HepG2 (cell line): ENCODE results near the gene TM4SF4. TPM values are rescaled to one million over a fixed set of nuclear protein-coding genes. Genes with fewer than 3 reads are reported as not detected.

Experiments
- ATAC-seq: fragments of 200-7000 bp; cut with Tn5 transposase; 3 replicates; pipeline ENCODE4 v1.9.1; 2020; ENCODE audit warnings: mild to moderate bottlenecking, moderate library complexity
- BruUV-seq: library from RNA; stranded (reverse); fragments of 400-500 nt; replicated peaks from 2 replicates; lab custom pipeline; 2021; lab: Mats Ljungman, UMichigan
- CTCF ChIA-PET: fragments of 300-600 bp; formaldehyde crosslinking; extraction: SDS; loops from one replicate; lab custom pipeline; 2021; ENCODE audit warnings: low total read pairs, inconsistent platforms, low intra/inter-chr PET ratio; lab: Yijun Ruan, JAX
- POLR2A ChIA-PET: fragments of 350-600 bp; sonication (Branson Sonifier 250); formaldehyde crosslinking; loops from one replicate; lab custom pipeline; 2020; ENCODE audit warnings: antibody characterized with exemption, inconsistent platforms; lab: Yijun Ruan, JAX
- DNase-seq: peaks from one replicate; pipeline ENCODE4 v3.0.0-alpha.2; 2015; ENCODE audit warnings: low spot score
- FAIRE-seq: peaks from 3 replicates; lab custom pipeline; 2011; peaks lifted over from hg19 to GRCh38; lab: Jason Lieb, UNC
- H2AFZ ChIP-seq: one replicate; pipeline ENCODE4 v1.6.1; 2011; ENCODE audit warnings: low read length, inconsistent platforms
- H3K27ac ChIP-seq: fragments of 300-600 bp; 3 replicates; pipeline ENCODE4 v1.8.0; 2011; ENCODE audit warnings: mixed run types, mild to moderate bottlenecking, mixed read lengths, low read length, inconsistent platforms; ENCODE audit not compliant: insufficient read depth; ENCODE audit errors: extremely low read length
- H3K27me3 ChIP-seq, 2 experiments: fragments of 200-600 bp in 1 of 2; 2 replicates in 1 of 2; 3 replicates in 1 of 2; pipeline versions ENCODE4 v1.6.0 to v1.8.0; 2011; ENCODE audit warnings: low read length in 2 of 2, mild to moderate bottlenecking in 2 of 2, moderate library complexity in 2 of 2, inconsistent platforms in 1 of 2; ENCODE audit not compliant: insufficient read depth in 2 of 2, control insufficient read depth in 1 of 2
- H3K36me3 ChIP-seq, 2 experiments: fragments of 200-600 bp in 1 of 2; replicated peaks in 1 of 2; 2 replicates in 1 of 2; 3 replicates in 1 of 2; pipeline versions ENCODE4 v1.5.1 to v1.8.0; 2011; ENCODE audit warnings: low read length in 2 of 2, inconsistent platforms in 1 of 2; ENCODE audit not compliant: insufficient read depth in 2 of 2, control insufficient read depth in 1 of 2
- H3K4me1 ChIP-seq: 2 replicates; pipeline ENCODE4 v1.5.1; 2012; ENCODE audit warnings: low read length, inconsistent platforms; ENCODE audit not compliant: insufficient read depth
- H3K4me2 ChIP-seq: 2 replicates; pipeline ENCODE4 v1.6.0; 2011; ENCODE audit warnings: low read depth, low read length, inconsistent platforms
- H3K4me3 ChIP-seq, 3 experiments: fragments of 200-600 bp in 1 of 3; sonication (generic), shearing (Covaris generic) in 1 of 3; replicated peaks in 1 of 3; 2 replicates each; pipeline ENCODE4 v1.5.1; 2011 to 2016; ENCODE audit warnings: low read length in 3 of 3, inconsistent platforms in 2 of 3, low read depth in 2 of 3, mild to moderate bottlenecking in 2 of 3, control low read depth in 1 of 3, mixed read lengths in 1 of 3; ENCODE audit not compliant: insufficient read depth in 1 of 3
- H3K79me2 ChIP-seq: one replicate; pipeline ENCODE4 v1.6.1; 2011; ENCODE audit warnings: low read length, inconsistent platforms; ENCODE audit not compliant: insufficient read depth
- H3K9ac ChIP-seq: 2 replicates; pipeline ENCODE4 v1.6.0; 2011; ENCODE audit warnings: mild to moderate bottlenecking, low read depth, low read length, inconsistent platforms; ENCODE audit not compliant: insufficient read depth
- H3K9me3 ChIP-seq: 2 replicates; pipeline ENCODE4 v1.5.1; 2012; ENCODE audit warnings: mild to moderate bottlenecking, low read length
- H4K20me1 ChIP-seq: 2 replicates; pipeline ENCODE4 v1.6.0; 2011; ENCODE audit warnings: inconsistent platforms, mild to moderate bottlenecking, low read length, moderate library complexity; ENCODE audit not compliant: insufficient read depth
- CREB3 ChIP-seq: sonication (generic); formaldehyde crosslinking; IDR thresholded peaks from 2 replicates; pipeline ENCODE4 v1.5.0; 2020; ENCODE audit warnings: missing genetic modification reagents
- MAFF ChIP-seq: IDR thresholded peaks from 2 replicates; pipeline ENCODE4 v1.6.1; 2011; ENCODE audit warnings: low read depth, low read length, improper control_type of control experiment
- MAFK ChIP-seq, 2 experiments: IDR thresholded peaks in 1 of 2; conservative IDR thresholded peaks in 1 of 2; 2 replicates each; pipeline ENCODE4 v1.6.1; 2011; ENCODE audit warnings: improper control_type of control experiment in 2 of 2, low read length in 2 of 2
- MEF2D ChIP-seq: sonication (generic); formaldehyde crosslinking; IDR thresholded peaks from 2 replicates; pipeline ENCODE4 v1.5.1; 2020; ENCODE audit warnings: mild to moderate bottlenecking, missing genetic modification reagents
- MXD1 ChIP-seq: sonication (generic); formaldehyde crosslinking; IDR thresholded peaks from 2 replicates; pipeline ENCODE4 v1.4.0; 2020; ENCODE audit warnings: mild to moderate bottlenecking, missing genetic modification reagents
- SP2 ChIP-seq: sonication (generic); formaldehyde crosslinking; IDR thresholded peaks from 2 replicates; pipeline ENCODE4 v1.5.1; 2020; ENCODE audit warnings: mild to moderate bottlenecking, missing genetic modification reagents
- THYN1 ChIP-seq: sonication (generic); formaldehyde crosslinking; IDR thresholded peaks from 2 replicates; pipeline ENCODE4 v1.8.1; 2023; ENCODE audit warnings: low read depth, mild to moderate bottlenecking, moderate library complexity, missing genetic modification reagents, borderline replicate concordance
- ZBTB44 ChIP-seq: sonication (generic); formaldehyde crosslinking; IDR thresholded peaks from 2 replicates; pipeline ENCODE4 v1.4.0; 2020; ENCODE audit warnings: missing genetic modification reagents
- ZNF275 ChIP-seq: sonication (generic); formaldehyde crosslinking; IDR thresholded peaks from 2 replicates; pipeline ENCODE4 v1.8.0; 2022; ENCODE audit warnings: missing genetic modification reagents, mild to moderate bottlenecking, inconsistent platforms, borderline replicate concordance
- ZNF614 ChIP-seq: IDR thresholded peaks from 2 replicates; pipeline ENCODE4 v1.6.1; 2018; ENCODE audit warnings: missing biosample characterization, missing genetic modification reagents, inconsistent platforms, borderline replicate concordance
- ZNF709 ChIP-seq: sonication (generic); formaldehyde crosslinking; IDR thresholded peaks from 2 replicates; pipeline ENCODE4 v1.5.0; 2020; ENCODE audit warnings: mild to moderate bottlenecking, missing genetic modification reagents
- ZNF710 ChIP-seq: sonication (generic); formaldehyde crosslinking; IDR thresholded peaks from 2 replicates; pipeline ENCODE4 v1.5.0; 2020; ENCODE audit warnings: mild to moderate bottlenecking, missing genetic modification reagents, borderline replicate concordance
- WGBS: methylation state at CpG from one replicate; pipeline ENCODE4 v1.1.6; 2017; ENCODE audit warnings: low lambda C conversion rate; 5-methylcytosine and 5-hydroxymethylcytosine counted together
- in situ Hi-C: cut with HindIII; loops from 2 replicates; pipeline ENCODE4 v1.10.0; 2017; ENCODE audit warnings: low pct_unique_long_range_greater_than_20kb; ENCODE audit not compliant: extremely low pct_ligation_motif_present
- intact Hi-C: fragments of 100-400 bp; cut with micrococcal nuclease; formaldehyde crosslinking; loops from one replicate; pipeline ENCODE4 v1.10.0; 2022; ENCODE audit not compliant: unreplicated experiment
- polyA plus RNA-seq, 8 experiments: library from polyadenylated mRNA; depleted of rRNA in 3 of 8; stranded (reverse) in 7 of 8; unstranded in 1 of 8; fragments of >200 nt; fragmentation: Illumina TruSeq in 4 of 8; extraction: Trizol in 4 of 8; gene quantifications; 2 replicates each; pipeline versions ENCODE4 v1.2.1 to v1.2.3, GENCODE V29; 2011 to 2016; ENCODE audit warnings: low read depth in 4 of 8, missing spikeins in 1 of 8, mixed read lengths in 1 of 8; ENCODE audit not compliant: insufficient read depth in 1 of 8
- total RNA-seq, 5 experiments: library from RNA; depleted of rRNA; stranded (reverse); fragments of >200 nt; fragmentation: Illumina TruSeq; extraction: Trizol; gene quantifications; 2 replicates each; pipeline ENCODE4 v1.2.3, GENCODE V29; 2016; ENCODE audit warnings: low read depth in 1 of 5

The TM4SF4 gene
- total and polyA plus RNA-seq, 2 of the 13 experiments (the other 11 are each of a cell fraction or from before 2014, with no cell fraction given), result 0.63 to 0.95 TPM

- peaks cover 6 to 22% of the 10 kb centered on the region in 2 experiments; a peak in 4 of 5 replicates for H3K36me3 ChIP-seq
- BruUV-seq, result no TSS peak
- no peaks in the 10 kb centered on the region for H3K27me3 ChIP-seq
- H3K27ac ChIP-seq, result no peak overlapping the region
- ChIA-PET CTCF (no interaction called here), POLR2A (no interaction called here)
- no peaks in the 10 kb centered on the region for H3K9me3 ChIP-seq
- peaks cover 10% of the 10 kb centered on the region; the same call in 1 of the 2 replicates for H3K4me1 ChIP-seq
- H3K9ac ChIP-seq, result no peak overlapping the region
- H2AFZ ChIP-seq, result no peak overlapping the region
- ATAC-seq, result no peak
- in situ Hi-C loops, result no loop called here
- H3K4me3 ChIP-seq, result no peak overlapping the region
- no peak overlapping the region for H3K4me2 ChIP-seq
- intact Hi-C loops, result loop anchor here (10.0 kb wide), 1 partner anchor 390 kb away; no protein-coding TSS in a partner anchor
- DNase-seq, result no peak
- no peak for FAIRE-seq
- H3K79me2 ChIP-seq, result no peaks in the 10 kb centered on the region
- WGBS, result 90% methylated on average over 2 of the region's 2 CpGs
- no peaks in the 10 kb centered on the region for H4K20me1 ChIP-seq
- TF ChIP-seq SP2, result no peak
- TF ChIP-seq MAFK (conservative IDR thresholded peaks at IDR 0.05 in 1 of 2, IDR thresholded peaks at IDR 0.05 in 1 of 2; ENCODE audit: low read length in 2 of 2), result peak; percentile 51 to 83
- TF ChIP-seq MAFF, result peak; percentile 59; the same call in 1 of the 2 replicates
These were observed 40.8 kb downstream of the TM4SF4 start for GRCh38 chr3:149515249-149515648.

- Histone ChIP-seq H2AFZ (no peak overlapping the region), H3K27ac (no peak overlapping the region), H3K4me3 (no peak overlapping the region), H3K9ac (no peak overlapping the region), H4K20me1 (no peaks in the 10 kb centered on the region), H3K79me2 (no peaks in the 10 kb centered on the region), H3K4me1 (peaks cover 9% of the 10 kb centered on the region; the same call in 1 of the 2 replicates), H3K27me3 (no peaks in the 10 kb centered on the region), H3K9me3 (no peaks in the 10 kb centered on the region), H3K36me3 (peaks cover 12 to 37% of the 10 kb centered on the region in 2 experiments), H3K4me2 (no peak overlapping the region)
- FAIRE-seq, result no peak
- intact Hi-C loops, result loop anchor here (10.0 kb wide), 1 partner anchor 388 kb away; no protein-coding TSS in a partner anchor
- no peak for ATAC-seq
- BruUV-seq, result no TSS peak
- DNase-seq, result no peak
- TF ChIP-seq MXD1 (CRISPR knock-in tag), result no peak
- no peak for TF ChIP-seq ZNF614
- TF ChIP-seq CREB3 (CRISPR knock-in tag), result no peak
- no peak for TF ChIP-seq THYN1 (CRISPR knock-in tag)
- no peak for TF ChIP-seq ZNF710 (CRISPR knock-in tag)
- TF ChIP-seq ZNF275 (CRISPR knock-in tag), result no peak
- no peak for TF ChIP-seq ZBTB44 (CRISPR knock-in tag)
- TF ChIP-seq ZNF709, result no peak
- TF ChIP-seq MEF2D (CRISPR knock-in tag), result no peak
- POLR2A ChIA-PET, result no interaction called here
- in situ Hi-C loops, result no loop called here
- 97% methylated on average over 1 of the region's 1 CpG for WGBS
- CTCF ChIA-PET, result no interaction called here
These were observed 42.4 kb downstream of the TM4SF4 start for GRCh38 chr3:149516920-149517319.
